GM19455 (cell line): ENCODE data around the gene GHRH.

Experiments
- ATAC-seq: cut with Tn5 transposase; IDR thresholded peaks from one replicate; pipeline ENCODE4 v1.9.1; 2021; ENCODE audit not compliant: unreplicated experiment

Gene GHRH, protein sequence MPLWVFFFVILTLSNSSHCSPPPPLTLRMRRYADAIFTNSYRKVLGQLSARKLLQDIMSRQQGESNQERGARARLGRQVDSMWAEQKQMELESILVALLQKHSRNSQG

DNA sequence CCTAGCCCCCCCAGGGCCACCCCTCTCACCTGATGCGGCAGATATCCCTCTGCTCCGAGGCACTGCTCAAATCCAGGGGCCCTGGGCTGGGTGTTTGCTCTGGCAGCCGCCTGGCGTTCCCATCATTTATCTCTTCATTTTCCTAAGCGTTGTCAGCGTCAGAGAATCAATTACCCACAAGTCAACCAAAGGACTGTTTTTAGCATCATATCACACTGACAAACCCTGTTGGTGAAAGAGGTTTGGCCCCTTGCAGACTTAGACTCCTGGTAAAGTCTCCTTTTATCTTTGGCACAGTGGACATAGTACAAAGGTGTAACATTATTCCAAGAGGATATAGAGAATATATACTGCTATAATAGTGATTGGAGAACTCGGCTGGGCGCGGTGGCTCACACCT is at the start of gene GHRH:
TSS of gene GHRH (minus strand) at position 101 of the 400 bp plus-strand sequence. CDS start 4,925 bp downstream, outside the sequence.
- ATAC-seq, result no peak

DNA sequence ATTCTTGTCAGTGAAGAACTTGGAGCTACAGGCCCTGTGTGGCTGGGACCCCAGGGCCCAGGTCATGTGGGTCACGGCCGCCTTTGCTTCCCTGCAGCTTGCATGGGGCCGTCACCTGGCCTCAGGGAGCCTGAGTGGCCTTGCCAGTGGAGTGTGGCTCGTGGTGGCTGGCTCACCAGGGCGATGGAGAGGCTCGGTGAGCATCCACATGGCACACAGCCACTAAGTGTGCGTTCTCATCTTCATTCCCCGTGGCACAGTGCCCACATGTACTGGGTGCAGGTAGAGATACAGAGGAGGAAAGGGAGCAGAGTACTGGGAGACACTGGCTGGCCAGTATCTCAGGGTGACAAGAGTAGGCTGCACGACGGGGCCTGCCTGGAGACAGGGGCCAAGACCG is 49.3 kb upstream of the GHRH start:
- no peak for ATAC-seq

DNA sequence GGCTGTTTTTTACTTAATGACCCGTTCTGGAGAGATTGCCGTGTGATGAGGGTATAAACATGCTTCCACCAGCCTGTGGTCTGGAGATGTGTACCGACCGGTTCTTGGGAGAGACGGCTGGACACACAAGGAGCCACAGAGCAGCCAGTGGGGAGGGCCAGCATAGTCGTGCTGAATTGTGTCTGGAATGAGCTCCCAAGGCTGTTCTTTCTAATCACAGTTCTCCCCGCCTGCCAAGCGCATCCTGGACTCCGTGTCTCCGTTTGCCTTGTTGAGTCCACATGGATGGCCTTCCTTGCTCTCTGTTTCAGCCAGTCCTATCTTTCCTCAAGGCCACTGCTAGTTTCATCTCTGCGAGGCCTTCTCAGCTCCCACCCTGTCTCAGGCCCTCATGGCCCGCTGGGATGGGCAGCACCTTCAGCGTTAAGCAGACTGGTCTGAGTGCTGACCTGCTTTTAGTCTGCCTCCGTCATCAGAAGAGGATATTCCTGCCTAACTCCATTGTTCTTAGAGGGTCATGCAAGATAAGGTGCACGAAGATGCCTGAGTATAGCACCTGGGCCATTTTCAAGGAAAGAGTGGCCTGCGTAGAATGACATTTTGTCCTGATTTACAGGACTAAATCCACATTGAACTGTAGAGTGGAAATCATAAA is 48.4 kb upstream of the GHRH start:
- ATAC-seq, result no peak

DNA sequence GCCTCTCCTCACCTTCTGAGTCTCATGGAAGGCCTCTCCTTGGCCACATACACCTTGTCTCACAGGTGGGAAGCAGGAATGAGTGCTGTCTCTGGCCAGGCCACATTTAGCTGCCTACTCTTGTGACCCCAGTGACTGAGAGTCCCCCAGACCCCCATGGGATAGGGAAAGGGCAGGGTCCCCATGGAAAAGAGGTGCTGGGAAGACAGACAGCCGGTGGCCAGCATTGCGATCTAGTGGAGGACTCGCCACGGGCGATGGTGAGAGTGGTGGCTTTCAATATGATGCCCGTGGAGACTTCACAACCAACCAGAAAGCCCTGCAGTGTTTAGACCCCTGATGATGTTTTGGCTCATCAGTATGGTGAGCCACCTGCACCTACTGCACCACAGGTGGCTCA is 47.7 kb upstream of the GHRH start:
- no peak for ATAC-seq

DNA sequence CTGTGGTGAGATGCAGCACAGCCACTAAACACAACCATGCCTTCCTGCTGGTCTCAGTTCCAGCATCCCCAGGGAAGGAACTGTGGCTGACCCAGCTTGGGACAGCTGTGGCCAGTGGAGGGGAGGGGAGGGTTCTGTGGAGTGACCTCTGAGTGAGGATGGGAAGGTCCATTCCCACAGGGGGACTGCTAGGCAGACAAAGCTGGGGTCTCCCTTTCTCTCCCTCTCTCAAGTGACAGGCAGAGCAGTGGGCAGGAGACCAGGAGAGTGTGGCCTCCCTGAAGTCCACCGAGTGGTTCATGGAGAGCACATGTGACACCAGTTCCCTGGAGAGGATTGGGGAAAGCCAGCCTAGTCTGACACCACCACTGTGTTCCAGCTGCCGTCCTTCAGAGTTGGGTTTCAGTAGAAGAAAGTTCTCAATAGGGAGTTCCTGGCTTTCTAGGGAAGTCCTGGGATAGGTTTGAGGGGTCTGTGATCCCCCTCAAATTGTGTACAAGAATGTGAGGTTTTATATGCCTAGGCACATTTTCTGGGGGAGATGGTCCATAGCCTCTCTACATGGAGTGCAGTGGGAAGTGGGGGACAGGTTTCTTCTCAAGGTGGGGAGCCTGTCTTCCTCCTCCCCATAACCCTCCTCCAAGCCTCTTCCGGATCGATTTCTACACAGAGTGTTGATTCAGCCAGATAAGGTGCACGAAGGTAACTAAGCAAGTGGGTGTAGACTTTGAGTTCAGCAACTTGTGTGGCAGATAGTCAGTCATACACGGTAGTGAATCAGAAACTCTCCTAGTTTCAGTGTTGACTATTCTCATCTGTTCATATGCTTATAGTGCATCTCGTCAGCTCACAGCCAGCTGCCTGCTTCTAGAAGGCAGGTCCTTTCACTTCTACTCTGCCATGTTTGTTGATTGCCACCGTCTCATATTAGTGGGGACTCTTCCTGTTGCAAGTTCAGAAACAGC is 46.8 kb upstream of the GHRH start:
- peak; percentile 96 for ATAC-seq

DNA sequence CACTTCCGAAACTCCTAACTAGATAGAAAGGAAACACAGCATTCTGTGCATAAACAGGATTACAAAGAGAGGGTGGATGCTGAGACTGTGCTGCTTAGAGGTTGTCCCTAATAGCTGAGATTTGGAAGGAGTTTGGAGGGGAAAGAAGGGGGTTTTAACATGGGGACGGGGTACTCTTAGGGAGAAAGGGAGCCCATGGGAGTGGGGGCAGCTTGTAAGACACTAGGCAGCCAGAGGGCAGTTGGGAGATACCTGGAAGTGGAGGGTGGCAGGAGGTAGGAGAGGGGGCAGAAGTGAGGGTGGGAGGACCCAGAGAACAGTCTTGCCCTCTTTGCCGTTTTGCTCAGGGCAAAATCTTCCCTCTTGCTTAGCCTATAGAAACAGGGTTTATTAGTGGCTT is 44.2 kb upstream of the GHRH start:
- ATAC-seq, result no peak

DNA sequence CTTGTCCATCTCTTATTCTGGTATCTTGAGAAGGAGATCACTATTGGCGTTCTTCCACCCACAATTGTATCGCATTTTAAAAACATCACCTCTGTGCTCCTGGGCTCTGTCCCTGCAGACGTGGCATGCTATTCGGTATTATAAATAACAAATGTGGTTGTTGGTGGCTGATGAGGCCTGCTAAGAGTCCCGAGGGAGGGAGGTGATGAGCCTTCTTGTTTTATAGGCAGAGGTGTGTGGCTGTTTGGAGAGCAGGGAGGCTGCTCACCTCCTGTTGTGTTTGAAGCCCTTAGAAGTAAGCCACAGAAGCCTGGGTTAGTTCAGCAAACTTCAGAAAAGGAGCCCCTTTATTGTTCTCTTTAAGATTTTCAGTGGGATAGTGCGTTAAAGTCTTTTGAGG is 43.5 kb upstream of the GHRH start:
- no peak for ATAC-seq

DNA sequence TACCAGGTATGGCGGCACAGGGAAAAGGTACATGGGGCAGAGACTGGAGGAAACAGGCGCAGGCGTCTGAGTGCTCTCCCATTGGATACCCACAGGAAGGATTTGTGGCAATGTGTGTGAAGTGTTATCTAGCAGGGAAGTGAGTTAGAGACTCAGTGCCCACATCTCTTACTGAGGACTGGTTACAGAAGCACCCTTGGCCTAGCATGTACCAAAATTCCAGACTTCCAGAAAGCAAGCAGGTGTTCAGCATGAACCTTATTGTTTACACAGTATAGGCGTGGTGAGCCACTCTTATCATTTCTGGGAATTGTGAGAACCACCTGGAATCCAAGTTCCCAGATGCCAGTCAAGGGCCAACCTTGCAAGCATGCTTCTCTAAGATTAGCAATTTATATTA is 42.0 kb upstream of the GHRH start:
- no peak for ATAC-seq

DNA sequence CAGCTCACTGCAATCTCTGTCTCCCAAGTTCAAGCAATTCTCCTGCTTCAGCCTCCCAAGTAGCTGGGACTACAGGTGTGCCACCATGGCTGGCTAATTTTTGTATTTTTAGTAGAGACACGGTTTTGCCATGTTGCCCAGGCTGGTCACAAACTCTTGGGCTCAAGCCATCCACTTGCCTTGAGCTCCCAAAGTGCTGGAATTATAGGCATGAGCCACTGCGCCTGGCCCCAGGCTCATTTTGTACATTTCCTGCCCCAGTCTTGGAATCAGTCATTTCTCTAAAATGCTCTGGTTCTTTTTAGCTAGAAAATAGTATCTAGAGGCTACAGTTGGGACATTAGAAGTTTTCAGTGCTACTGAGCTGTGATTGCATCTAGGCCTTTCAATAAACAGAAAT is 41.4 kb upstream of the GHRH start:
- ATAC-seq, result no peak

DNA sequence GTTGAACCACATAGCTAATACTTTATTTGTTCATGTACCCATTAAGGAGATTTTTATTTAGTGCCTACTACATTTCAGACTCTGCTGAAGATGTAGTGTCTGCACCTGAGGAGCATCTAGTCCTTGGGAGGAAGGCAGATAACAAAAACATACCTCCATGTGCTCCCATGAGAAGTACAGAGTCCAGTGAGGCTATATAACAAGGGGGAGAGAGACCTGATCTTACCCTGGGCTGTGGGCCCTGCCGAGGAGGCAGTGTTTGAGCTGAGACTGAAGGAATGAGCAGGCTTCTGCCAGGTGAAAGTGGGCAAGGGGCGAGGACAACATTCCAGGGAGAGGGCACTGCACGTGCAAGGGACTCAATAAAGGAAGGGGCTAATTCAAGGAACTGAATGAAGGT is 39.9 kb upstream of the GHRH start:
- ATAC-seq, result no peak

DNA sequence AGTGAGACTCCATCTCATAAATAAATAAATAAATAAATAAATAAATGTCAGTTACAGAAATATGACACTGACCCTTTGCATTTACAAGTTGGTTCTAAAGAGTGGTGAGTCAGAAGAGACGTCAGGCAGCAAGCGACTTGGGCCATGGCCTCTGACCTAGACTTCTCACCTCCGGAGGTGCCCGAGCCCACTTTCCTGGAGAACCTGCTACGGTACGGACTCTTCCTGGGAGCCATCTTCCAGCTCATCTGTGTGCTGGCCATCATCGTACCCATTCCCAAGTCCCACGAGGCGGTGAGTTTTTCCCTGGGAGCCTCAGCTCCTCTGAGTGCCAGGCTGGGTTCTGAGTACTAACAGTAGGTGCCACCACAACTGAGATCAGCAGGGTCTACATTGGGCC is 39.5 kb upstream of the GHRH start:
- ATAC-seq, result no peak

DNA sequence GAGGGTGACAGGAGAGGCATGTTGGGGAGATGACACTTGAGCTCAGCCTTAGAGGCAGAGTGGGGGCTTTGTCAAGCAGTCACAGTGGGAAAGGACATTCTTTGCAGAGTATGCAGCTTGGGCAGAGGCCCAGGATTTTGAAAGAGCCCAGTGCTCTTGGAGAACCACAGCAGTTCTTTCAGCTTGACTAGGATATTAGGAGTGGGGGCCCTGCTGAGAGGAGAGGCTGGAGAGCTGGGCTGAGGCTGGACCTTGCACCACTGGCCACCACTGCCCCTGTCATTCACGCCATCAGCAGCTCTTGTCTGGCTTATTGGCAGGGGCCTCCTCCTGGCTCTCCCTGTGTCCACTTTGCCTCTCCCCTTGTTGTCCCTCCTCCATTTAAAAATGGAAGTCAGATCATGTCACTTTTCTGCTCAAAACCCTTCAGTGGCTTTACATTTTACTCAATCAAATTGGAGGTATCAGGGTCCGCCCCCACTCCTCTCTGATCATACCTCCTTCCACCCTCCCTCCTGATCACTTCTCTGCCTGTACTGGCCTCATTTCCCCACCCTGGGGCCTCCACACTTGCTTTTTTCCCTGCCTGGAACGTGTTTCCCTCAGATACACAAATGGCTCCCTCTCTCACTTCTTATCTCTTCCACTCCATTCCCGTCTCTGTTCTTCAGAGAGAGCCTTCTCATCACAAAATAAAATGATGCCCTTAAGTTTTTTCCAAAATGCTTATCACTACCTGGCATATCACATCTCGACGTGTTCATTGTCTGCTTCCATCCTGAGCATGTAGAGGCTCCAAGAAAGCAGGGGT is 38.3 kb upstream of the GHRH start:
- no peak for ATAC-seq

DNA sequence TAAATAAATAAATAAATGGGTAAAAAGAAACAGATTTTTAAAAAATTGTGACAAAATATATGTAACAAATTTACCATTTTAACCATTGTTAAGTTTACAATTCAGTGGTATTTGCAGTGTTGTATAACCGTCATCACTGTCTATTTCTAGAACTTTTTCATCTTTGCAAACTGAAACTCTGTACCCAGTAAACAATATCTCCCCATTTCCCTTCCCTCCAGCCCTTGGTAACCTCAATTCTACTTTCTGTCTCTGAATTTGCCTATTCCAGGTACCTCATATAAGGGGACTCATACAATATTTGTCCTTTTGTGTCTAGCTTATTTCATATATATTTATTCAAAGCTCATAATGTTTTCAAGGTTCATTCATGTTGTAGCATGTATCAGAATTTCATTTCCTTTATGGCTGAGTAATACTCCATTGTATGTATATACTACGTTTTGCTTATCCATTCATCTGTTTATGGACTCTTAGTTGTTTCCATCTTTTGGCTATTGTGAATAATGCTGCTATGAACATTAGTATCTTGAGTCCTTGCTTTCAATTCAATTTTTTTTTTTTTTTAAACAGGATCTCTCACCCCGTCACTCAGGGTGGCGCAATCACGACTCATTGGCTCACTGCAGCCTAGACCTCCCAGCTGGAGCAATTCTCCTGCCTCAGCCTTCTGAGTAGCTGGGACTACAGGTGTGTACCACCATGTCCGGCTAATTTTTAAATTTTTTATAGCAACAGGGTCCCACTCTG is 36.8 kb upstream of the GHRH start:
- no peak for ATAC-seq

DNA sequence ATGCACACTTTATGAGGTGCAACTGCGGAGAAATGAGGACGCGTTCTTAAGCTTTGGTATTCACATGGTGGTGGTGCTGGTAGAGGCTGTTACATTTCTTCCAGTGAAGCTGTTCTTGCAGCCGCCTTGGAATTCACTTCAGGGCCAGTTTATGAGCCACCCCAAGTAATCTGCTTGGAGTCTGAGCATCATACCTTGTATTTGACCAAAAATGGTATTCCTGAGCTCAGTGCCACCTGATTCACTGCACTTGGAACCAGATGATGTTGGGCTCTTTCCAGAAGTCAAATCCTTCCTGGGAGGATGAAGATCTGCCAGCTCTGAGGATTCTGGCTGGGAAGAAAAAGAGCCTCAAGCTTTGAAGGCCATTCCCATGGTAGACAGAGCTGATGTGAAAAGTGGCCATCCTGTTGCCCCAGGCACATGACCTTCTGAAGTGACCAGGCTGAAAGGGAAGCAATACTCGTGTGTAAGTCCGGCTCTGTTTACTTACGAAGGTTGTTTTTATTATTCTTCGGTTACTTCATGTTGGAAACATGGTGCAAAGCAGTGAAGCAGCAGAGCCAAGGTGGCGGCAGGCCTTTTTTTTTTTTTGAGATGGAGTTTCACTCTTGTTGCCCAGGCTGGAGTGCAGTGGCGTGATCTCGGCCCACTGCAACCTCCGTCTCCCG is 35.6 kb upstream of the GHRH start:
- ATAC-seq, result no peak

DNA sequence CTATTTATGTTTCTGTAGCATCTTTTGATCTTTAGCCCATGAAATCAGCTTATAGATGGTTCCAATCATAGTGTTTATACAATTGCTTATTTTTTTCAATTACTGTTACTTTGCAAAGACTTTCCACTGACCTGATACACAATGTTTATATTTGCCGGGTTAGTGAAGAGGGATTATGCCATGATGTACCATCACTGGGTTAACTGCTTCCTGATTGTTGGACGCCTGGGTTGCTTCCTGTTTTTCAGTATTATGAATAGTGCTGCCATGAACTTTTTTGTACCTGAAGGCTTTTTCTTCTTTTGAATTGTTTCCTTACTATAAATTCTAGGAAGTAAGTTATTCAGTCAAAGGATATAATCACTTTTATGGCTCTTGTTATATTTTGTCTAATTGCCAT is 34.8 kb upstream of the GHRH start:
- no peak for ATAC-seq

DNA sequence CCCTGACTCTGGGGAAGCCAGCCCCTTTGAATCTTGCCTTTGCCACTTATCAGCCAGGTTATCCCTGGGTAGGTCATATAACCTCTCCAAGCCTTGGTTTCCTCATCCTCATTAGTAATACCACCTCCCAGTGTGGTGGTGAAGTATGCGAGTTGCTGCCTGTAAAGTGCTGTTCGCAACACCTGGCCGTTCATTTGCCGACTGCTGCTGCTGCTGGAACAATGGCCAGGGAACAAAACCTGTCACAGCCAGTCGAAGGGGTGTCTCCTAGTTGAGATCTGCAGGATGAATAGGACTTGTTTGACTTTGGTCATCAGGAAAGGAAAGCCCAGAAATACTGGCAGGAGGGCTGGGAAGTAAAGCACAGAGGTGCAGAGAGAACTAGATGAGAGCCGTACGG is 34.0 kb upstream of the GHRH start:
- ATAC-seq, result no peak

DNA sequence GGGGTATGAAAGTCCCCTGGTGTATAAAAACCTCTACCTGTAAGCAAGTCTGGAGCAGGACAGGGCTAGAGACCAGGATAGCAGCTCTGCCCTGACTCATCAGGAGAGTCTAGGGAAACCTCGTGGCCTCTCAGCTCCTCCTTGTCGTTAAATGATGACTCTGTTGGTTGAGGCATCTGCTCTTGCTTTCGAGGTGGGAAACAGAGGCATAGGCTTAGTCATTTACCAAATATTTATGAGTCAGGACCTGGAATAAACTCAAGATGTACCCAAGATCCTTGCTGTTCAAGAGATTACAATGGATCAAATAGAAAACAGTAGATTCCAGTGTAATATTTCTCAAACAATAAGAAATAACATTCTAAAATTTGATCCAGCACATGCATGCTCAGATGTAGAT is 33.4 kb upstream of the GHRH start:
- ATAC-seq, result no peak

DNA sequence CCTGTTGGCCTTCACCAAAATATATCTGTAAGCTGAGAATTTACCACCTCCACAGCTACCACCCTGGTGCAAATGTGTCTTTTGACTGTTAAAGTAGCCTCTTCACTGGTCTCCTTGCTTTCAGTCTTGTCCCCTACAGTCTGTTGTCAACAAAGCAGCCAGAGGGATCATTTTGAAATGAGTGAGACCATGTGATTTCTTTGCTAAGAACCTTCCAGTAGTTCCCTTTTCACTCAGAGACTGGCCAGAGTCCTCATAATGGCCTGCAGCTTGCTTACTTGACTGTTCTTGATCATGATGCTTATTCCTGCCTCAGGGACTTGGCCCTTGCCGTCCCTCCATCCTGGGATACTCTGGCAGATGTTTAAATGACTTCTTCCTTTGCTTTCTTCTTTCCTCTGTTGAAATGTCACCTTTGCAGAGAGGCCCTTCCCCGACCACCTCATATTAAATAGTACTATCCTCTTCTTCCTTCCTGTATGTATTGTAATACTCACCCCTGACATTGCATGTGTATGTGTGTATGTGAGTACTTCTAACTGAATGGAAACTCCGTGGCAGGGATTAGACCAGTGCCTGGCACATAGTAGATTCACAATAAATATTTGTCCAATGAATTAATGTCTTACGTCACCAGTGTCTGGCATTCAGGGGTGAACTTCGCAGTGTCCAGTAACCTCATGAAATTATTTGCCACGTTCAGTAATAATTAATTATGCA is 32.8 kb upstream of the GHRH start:
- ATAC-seq, result no peak

DNA sequence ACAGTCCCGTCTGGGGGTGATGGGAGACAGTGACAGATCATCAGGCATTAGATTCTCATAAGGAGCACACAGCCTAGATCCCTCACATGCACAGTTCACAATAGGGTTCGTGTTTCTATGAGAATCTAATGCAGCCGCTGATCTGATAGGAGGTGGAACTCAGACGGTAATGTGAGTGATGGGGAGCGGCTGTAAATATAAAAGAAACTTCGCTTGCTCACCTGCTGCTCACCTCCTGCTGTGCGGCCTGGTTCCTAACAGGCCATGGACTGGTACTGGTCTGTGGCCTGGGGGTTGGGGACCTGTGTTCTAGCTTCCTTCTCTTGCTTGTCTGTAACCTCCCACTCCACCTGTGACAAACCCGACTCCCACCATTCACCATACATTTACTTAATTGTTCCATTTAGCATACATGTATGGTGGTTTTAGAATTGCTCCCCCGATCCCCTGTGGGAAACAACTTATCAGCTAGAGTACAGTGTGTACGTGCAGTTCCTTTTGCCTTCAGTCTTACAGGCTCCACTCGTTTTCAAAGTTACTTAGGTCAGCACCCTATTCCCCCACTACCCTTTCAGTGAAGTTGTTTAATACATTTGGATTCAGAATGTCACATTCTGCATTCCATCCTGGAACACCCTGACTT is 31.8 kb upstream of the GHRH start:
- no peak for ATAC-seq
